Measurements from ENCODE around the gene HDAC9. TPM values are rescaled to one million over a fixed set of nuclear protein-coding genes. Genes with fewer than 3 reads are reported as not detected.

HDAC9 gene
- total RNA-seq, 1 experiment from 2014 or later: 7.7 TPM

GRCh38 chr7:18593602-18594279 is 98.2 kb downstream of the HDAC9 start:
- no peaks in the 10 kb centered on the region for H3K27me3 Mint-ChIP-seq (ENCODE audit: low read depth)
- Histone ChIP-seq H4K8ac (replicated peaks; ENCODE audit: insufficient read length, low read depth, low read length) (no peak overlapping the region), H4K20me1 (ENCODE audit: control insufficient read depth, insufficient read depth, insufficient read length) (no peaks in the 10 kb centered on the region), H3K18ac (ENCODE audit: insufficient read length, low read depth, low read length) (no peak overlapping the region), H3K23ac (ENCODE audit: insufficient read length, low read depth, low read length) (no peak overlapping the region), H3T11ph (ENCODE audit: low read length) (no peak overlapping the region), H3K4ac (ENCODE audit: low read depth, low read length) (no peak overlapping the region), H2BK5ac (ENCODE audit: insufficient read length, low read length) (no peak overlapping the region), H3K79me1 (ENCODE audit: insufficient read depth, low read depth, low read length, poor library complexity, severe bottlenecking) (no peaks in the 10 kb centered on the region), H2AK5ac (ENCODE audit: insufficient read length, low read length) (no peak overlapping the region), H2BK15ac (ENCODE audit: low read depth, low read length) (no peak overlapping the region; the same call in 1 of the 2 replicates), H3K23me2 (ENCODE audit: insufficient read length, low read depth, low read length, poor library complexity, severe bottlenecking) (no peaks in the 10 kb centered on the region), H2BK12ac (ENCODE audit: insufficient read length, low read depth, low read length) (no peak overlapping the region), H3K79me2 (ENCODE audit: insufficient read depth, low read length) (no peaks in the 10 kb centered on the region), H3K27me3 (ENCODE audit: insufficient read depth, low read length) (no peaks in the 10 kb centered on the region), H4K5ac (ENCODE audit: insufficient read length, low read depth, low read length) (no peak overlapping the region), H3K27ac (ENCODE audit: insufficient read length, low read depth, low read length) (no peak overlapping the region), H3K4me1 (ENCODE audit: insufficient read depth, low read length) (no peaks in the 10 kb centered on the region), H2BK120ac (ENCODE audit: low read depth, low read length, poor library complexity, severe bottlenecking) (no peak overlapping the region), H2BK20ac (ENCODE audit: low read depth, low read length, poor library complexity, severe bottlenecking) (no peak overlapping the region), H3K9me3 (ENCODE audit: control insufficient read depth, low read depth, low read length) (no peaks in the 10 kb centered on the region), H3K4me2 (ENCODE audit: insufficient read depth, insufficient read length, low read length) (no peak overlapping the region), H3K14ac (ENCODE audit: insufficient read depth, low read length) (no peak overlapping the region), H2AFZ (ENCODE audit: low read length) (no peak overlapping the region), H3K9ac (ENCODE audit: extremely low read depth, insufficient read length, low read length) (no peak overlapping the region), H4K91ac (ENCODE audit: insufficient read length, low read depth, low read length) (no peak overlapping the region), H3K56ac (ENCODE audit: insufficient read length, low read depth, low read length) (no peak overlapping the region)
- no peaks in the 10 kb centered on the region for H3K9me3 Mint-ChIP-seq
- no peaks in the 10 kb centered on the region for H3K36me3 Mint-ChIP-seq (ENCODE audit: insufficient read depth in 1 of 3, low read depth in 3 of 3)
- no peak for DNase-seq
- no peak overlapping the region for H3K27ac Mint-ChIP-seq
- WGBS (ENCODE audit: extremely low coverage, insufficient read length, low lambda C conversion rate): no CpG with 5 or more reads among the region's 4 CpGs
- no peak for TF ChIP-seq CTCF (conservative IDR thresholded peaks at IDR 0.05)
- H3K4me3 Mint-ChIP-seq: no peak overlapping the region
- H3K4me1 Mint-ChIP-seq: peaks cover 6 to 10% of the 10 kb centered on the region in 2 experiments

Data from H9 (cell line).